ENCODE measurements around the gene PACSIN2.

PACSIN2 gene

GRCh38 chr22:42856179-42856864 lies 158.6 kb downstream of the PACSIN2 start:
- peak; percentile 40 for DNase-seq

DNA sequence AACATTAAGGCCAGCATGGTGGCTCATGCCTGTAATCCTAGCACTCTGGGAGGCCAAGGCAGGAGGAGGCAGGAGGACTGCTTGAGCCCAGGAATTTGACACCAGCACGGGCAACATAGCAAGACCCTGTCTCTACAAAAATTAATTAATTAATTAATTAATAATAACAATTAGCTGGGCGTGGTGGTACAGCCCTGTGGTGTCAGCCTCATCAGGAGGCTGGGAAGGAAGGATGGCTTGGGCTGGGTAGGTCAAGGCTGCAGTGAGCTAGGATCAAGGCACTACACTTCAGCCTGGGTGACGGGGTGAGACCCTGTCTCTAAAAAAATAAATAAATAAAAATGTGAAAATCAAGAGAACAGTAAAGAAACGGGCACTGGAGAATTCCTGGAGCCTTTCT lies 159.2 kb downstream of the PACSIN2 start:
- DNase-seq, result no peak

DNA sequence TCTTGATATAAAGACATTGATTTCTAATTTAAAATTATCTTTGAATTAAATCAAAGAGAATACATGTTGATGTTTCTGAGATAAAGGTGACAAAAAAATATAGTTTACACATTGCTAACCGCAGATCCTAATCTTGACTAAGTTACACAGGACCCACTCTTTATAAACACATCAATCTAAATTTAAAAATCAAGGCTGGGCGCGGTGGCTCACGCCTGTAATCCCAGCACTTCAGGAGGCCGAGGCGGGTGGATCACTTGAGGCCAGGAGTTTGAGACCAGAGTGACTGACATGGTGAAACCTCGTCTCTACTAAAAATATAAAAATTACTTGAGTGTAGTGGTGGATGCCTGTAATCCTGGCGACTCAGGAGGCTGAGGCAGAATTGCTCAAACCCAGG lies 159.7 kb downstream of the PACSIN2 start:
- DNase-seq, result no peak

DNA sequence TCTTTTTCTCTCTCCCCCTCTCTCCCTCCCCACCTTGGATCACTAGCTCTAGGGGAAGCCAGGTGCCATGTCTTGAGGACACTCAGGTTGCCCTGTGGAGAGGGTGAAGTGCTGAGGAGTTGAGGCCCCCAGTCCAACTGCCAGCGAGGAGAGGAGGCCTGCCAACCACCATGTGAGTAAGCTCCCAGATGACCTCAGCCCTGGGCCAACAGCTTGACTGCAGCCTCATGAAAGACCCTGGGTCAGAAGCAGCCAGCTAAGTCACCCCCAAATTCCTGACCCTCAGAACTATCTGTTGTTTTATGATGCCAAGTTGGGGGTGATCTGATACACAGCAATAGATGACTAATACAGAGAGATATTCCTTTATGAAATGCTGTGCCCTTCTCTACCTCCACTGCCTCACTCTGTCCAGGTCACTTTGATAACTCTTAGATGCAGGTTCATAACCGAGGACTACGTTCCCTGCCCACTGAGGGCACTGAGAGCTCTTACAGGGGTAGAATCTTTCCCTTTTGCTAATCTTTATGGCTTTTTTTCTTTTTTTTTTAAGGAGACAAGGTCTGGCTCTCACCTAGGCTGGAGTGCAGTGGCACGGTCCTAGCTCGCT lies 165.9 kb downstream of the PACSIN2 start:
- no peak for DNase-seq

DNA sequence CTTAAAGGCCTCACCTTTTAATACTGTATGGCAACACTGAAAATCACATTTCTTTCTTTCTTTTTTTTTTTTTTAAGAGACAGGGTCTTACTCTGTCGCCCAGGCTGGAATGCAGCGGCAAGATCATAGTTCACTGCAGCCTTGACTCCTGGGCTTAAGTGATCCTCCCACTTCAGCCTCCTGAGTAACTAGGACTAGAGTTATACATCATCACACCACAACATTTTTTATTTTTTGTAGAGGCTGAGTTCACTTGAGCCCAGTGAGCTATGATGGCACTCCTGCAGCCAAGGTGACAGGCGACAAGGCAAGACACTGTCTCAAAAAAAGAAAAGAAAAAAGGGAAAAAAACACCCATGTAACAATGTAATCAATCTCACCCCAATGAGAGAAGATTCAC lies 167.8 kb downstream of the PACSIN2 start:
- DNase-seq, result no peak

DNA sequence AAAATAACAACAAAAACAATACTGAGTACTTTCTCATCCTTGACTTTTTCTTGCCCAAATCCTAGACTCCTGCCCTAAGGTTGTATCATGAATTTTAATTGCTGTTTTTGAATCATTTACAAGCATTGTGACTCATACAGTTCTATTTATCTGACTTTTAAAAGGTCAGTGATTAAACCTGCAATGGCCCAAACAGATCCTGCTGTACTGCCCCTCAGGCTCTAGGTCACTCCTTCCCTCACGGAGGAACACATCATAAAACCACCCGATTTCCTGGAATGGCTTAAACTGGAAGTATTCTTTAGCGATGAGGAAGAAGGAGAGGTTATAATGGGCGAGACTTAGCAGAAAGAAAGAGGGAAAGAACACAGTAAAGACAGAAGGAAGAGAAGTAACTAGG lies 170.2 kb downstream of the PACSIN2 start:
- no peak for DNase-seq

- no peak for DNase-seq
These were observed 172.1 kb downstream of the PACSIN2 start for GRCh38 chr22:42842658-42843370.

DNA sequence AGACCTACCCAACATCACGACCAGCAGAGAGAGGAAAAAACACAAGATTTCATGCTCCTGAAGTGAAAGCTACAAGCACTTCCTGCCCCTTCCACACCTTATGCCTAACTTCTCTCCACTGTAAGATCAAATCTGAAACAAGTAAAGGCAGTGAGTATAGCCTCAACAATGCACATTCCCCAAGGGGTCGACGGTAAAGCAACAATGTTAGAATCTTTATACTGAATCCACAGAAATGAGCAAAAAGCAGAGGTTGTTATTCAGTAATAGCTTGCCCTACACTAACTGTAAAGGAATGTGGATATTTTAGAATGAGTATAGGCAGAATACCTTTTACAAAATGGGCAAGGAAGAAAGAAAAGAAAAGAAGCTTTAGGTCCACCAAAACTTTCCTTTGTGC lies 173.5 kb downstream of the PACSIN2 start:
- peak; percentile 82 for DNase-seq

- no peak for DNase-seq
These were observed 177.4 kb downstream of the PACSIN2 start for GRCh38 chr22:42837556-42837955.

DNA sequence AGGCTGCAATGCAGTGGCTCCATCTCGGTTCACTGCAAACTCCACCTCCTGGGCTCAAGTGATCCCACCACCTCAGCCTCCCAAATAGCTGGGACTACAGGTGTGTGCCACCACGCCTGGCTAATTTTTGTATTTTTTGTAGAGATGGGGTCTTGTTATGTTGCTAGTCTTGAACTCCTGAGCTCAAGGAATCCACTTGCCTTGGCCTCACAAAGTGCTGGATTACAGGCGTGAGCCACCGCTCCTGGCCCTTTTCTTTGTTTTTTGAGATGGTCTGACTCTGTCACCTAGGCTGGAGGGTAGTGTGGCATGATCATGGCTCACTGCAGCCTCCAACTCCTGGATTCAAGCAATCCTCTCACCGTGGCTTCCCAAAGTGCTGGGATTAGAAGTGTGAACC lies 178.9 kb downstream of the PACSIN2 start:
- no peak for DNase-seq

DNA sequence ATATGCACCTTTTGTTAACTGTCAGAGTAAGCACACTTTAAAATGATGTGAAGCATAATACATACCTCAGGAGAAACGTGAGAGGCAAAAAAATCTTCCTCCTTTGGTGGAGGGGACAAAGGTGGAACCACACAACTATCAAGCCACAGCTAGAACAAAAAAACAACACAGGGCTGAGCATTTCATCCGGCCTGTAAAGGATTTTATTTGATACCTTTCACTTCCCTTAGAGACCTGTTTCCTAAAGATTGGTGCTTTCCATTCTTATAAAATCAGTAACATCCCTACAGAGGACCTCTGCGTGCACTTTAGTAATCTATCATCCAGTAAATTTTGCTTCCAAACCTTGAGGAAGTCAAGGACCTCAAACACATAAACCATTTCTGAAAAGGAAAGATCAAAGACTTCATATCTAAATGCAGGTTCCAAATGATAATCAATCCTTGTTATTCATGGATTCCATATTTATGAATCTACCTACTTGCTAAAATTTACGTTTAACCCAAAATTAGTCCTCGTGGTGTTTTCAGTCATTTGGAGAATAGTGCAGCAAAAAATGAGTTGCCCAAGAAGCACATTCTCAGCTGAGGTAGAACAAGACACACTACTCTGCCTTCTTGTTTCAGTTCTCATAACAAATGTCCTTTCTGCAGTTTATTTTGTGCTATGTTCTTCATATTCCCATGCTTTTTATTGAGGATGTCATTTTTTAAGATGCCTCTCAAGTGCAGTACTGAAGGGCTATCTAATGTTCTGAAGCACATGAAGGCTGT lies 180.6 kb downstream of the PACSIN2 start:
- no peak for DNase-seq

- DNase-seq, result no peak
These were observed 181.8 kb downstream of the PACSIN2 start for GRCh38 chr22:42833104-42833503.

DNA sequence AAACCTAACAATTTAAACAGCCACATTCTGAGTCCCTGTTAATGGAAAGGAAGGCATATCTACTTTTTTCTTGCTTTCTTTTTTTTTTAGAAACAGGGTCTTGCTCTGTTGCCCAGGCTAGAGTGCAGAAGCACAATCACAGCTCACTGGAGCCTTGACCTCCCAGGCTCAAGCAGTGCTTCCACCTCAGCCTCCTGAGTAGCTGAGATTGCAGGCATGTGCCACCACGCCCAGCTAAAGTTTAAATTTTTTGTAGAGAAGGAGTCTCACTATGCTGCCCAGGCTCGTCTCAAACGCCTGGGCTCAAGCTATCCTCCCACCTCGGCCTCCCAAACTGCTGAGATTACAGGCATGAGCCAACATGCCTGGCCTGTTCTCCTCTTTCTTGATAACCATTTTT lies 183.2 kb downstream of the PACSIN2 start:
- no peak for DNase-seq

- DNase-seq, result no peak
These were observed 184.8 kb downstream of the PACSIN2 start for GRCh38 chr22:42830161-42830560.

DNA sequence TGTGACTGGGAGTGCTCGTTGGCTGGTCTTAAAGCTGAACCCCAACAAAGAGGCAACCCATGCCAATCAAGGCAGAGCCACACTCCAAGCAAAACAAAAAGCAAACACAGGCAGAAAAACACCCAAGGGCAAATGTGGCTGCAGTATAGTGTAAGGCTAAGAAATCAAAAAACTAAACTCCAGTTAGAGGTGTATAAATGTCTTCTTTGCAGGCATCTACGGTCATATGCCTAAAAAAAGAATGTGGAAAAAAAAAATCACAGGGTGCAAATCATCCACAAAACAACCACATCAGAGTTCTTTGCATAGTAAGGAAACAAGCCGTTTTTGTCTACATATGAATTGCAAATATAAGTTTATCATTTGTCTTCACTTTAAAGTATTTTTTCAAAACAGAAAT lies 185.6 kb downstream of the PACSIN2 start:
- DNase-seq, result no peak

GRCh38 chr22:42825796-42826195 lies 189.2 kb downstream of the PACSIN2 start:
- no peak for DNase-seq

GRCh38 chr22:42821386-42821785 lies 193.6 kb downstream of the PACSIN2 start:
- DNase-seq, result no peak

DNA sequence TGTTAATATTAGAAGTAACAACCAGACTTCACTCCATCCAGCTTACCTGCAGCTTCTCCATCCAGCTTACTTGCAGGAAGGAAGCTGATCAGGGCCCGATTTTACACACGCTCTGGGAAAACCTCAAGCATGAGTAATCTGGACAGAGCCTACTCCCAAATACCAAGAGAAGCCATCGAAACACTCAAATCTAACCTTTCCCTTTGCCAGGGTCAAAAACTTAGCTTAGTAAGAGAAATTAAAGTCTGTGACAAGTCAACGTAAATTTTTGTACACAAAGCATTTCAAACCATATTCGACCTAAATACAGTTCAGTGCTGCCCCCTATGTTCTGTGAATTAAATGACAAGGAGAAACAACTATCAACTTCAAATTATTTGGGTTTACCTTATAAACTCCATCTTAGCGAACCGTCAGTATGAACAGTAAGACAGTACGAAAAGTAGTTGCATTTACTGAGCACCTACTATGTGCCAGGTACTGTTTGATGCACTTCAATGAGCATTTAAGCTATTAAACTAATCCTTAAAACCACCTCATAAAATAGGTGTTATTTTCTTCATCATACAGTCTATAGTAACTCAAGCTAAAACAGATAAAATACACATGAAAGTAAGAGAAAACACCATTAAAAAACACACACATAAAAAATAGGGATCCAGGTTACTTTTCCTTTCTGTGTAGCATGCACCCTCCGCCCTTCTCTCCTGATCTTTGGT lies 194.7 kb downstream of the PACSIN2 start:
- peak; percentile 43 for DNase-seq
